HG03159 (cell line): ENCODE results near the gene MARCHF3.
"Not testable (repeated sequence)": the region's sequence is repeated elsewhere in the genome, so short reads cannot be mapped to it uniquely, and the experiment has no call there.

Source experiments
- ATAC-seq: cut with Tn5 transposase; IDR thresholded peaks from one replicate; pipeline ENCODE4 v1.9.1; 2021; ENCODE audit warnings: mild to moderate bottlenecking, moderate library complexity; ENCODE audit not compliant: unreplicated experiment

Gene MARCHF3

GRCh38 chr5:126961128-126961527 is 69.2 kb downstream of the MARCHF3 start:
- no peak for ATAC-seq

GRCh38 chr5:126959188-126959587 is 71.2 kb downstream of the MARCHF3 start:
- no peak for ATAC-seq

DNA sequence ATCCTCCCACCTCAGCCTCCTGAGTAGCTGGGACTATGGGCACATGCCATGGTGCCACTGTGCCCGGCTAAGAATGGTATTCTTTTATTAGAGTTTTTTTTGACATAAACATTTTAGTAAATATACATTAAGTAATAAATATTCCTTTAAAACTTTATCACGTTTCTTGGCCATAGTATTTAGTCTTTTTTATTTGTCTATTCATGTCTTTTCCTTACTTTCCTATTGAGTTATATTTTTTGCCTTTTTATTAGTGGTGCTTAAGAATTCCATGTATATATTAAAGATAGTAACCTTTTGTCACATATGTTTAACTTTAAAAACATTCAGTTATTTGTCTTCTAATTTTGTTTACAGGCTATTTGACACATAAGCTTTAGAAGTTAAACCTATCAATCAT is 73.4 kb downstream of the MARCHF3 start:
- ATAC-seq = no peak

DNA sequence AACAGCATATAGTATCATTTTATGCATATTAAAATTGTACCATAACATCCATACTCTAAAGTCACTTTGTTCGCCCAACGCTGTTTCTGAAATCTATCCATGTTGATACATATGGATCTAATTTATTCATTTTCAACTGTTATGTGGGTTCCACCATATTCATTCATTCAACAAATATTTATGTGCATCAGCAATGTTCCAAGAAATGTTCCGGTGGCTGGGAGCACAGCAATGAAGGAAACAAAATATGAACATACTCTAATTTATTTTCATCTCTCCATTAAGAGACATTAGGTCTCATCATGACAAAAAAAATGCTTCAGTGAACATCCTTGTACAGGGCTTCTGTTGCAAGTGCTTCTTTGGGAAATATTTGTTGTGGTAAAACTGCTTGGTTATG is 75.4 kb downstream of the MARCHF3 start:
- ATAC-seq = no peak

- ATAC-seq = no peak
Observed at GRCh38 chr5:126953640-126954039, 76.7 kb downstream of the MARCHF3 start.

DNA sequence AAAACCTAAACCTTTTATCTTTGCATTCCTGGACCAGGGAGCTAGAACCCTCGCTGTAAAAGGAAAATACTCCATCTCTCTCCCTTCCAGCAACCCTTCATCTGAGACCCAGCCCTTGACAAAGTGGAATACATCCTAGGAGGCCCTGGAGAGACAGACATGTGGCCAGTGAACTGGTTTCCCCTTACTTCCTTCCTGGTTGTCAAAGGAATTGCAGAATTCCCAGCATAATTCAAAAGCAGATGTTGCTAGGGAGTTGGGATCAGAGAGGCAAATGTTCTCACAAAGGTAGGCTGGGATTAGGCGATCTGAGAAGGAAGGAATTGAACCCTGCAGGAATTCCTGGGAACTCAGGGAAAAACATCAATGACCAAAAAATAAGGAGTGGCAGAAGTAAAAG is 80.9 kb downstream of the MARCHF3 start:
- ATAC-seq = no peak

DNA sequence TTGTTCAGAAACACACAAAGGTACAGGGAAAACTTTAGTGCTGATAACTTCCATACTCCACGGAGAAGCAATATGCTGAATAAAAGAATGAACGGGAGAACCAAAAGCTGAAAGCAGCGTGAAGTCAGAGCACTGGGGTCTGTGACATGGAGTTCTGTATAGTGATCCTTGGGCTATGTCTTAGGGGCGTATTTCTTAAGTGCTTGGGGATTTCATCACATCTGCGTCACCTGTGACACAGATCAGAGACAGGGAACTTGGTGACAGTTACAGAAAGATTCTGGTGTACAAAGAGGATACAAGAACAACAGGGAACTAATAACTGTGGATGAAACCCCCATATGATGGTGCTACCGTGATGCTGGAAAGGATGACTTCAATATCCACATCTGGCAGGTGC is 81.9 kb downstream of the MARCHF3 start:
- no peak for ATAC-seq

DNA sequence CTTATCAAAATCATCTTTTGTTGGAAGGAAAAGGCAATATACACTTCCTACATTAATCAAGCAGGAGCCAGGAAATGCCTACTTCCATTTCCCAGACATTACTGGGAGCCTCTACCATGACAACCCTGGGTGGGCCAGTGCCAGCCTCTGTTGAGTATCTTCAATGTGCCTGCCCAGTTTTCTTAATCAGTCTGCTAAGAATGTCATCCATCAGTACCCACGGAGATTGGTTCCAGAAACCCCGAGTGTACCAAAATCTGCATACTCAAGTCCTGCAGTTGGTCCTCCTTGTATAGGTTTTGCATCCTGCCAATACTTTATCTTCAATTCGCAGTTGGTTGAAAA is 82.4 kb downstream of the MARCHF3 start:
- peak; percentile 23 for ATAC-seq

GRCh38 chr5:126947146-126948010 is 83.0 kb downstream of the MARCHF3 start:
- peak; percentile 93 for ATAC-seq

GRCh38 chr5:126942908-126943307 is 87.5 kb downstream of the MARCHF3 start:
- not testable (repeated sequence) for ATAC-seq

GRCh38 chr5:126941403-126941802 is 89.0 kb downstream of the MARCHF3 start:
- ATAC-seq = no peak

GRCh38 chr5:126939887-126940286 is 90.5 kb downstream of the MARCHF3 start:
- ATAC-seq = no peak

DNA sequence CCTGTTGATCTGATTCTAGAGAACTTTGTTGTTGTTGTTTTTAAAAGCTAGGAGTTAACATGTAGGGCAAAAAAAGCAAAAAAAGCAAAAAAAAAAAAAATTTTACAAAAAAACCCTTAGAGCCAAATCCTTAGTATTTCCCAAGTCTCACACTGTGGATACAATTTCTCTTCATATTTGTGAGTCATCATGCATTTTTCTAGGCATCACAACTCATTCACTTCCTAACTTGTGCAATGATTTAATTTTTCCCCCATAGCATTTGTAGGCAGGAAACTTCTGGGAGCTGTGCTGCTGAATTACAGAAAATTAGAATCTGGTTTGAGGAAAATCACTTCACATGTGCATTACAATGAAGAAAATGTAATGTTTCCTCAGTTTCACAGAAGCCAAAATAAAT is 91.9 kb downstream of the MARCHF3 start:
- ATAC-seq = no peak

- ATAC-seq = no peak
Observed at GRCh38 chr5:126937771-126938170, 92.6 kb downstream of the MARCHF3 start.

DNA sequence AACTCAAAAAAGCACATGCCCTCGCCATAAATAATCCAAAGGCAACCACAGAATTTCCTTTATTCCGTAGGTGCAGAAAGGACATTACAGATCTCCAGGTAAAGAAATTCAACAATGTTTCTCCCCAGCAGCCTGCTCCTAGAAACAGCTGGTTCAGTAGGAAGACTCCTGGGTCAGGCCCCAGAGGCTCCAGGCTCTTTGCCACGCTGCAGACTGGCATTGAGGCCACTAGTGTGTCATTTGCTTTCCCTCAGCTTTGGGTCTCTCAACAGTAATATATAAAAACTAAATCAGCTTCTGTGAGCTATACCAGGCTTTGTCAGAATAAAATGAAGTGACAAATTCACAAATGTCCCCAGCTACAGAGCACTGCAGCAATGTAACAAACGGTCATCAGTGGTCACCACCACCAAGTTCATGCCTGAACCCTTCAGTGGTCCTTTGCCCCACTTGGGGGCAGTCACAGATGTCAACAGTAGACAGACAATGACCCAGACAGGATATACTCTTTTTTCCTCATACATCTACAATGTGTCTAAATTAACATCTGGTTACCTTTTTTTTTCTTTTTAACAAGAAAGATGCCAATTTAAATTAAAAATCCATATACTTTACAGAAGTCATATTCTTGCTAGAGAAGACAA is 93.5 kb downstream of the MARCHF3 start:
- ATAC-seq = no peak

GRCh38 chr5:126931963-126932660 is 98.2 kb downstream of the MARCHF3 start:
- no peak for ATAC-seq

DNA sequence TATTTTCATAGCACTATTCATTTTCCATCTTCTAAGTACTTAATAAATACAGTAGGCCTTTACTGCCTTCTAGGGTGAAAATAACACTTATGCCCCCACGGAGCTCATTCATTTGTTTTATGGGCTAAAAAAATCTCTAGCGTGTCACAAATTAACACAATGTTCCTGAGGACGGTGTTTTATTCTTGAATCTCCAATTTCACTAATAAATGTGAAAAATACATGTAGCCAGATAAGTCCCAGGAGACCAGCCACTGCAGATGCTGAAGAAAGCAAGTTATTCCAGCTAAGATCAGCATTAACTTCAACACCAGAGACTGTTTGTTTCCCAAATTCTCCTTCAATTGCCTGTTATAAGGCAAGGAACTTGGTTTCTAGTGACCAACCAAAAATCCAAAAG is 102.3 kb downstream of the MARCHF3 start:
- ATAC-seq = no peak

GRCh38 chr5:126927429-126927828 is 102.9 kb downstream of the MARCHF3 start:
- no peak for ATAC-seq

GRCh38 chr5:126926187-126926586 is 104.2 kb downstream of the MARCHF3 start:
- ATAC-seq = no peak

- ATAC-seq = no peak
Observed at GRCh38 chr5:126925482-126925881, 104.9 kb downstream of the MARCHF3 start.

GRCh38 chr5:126924331-126925033 is 105.9 kb downstream of the MARCHF3 start:
- no peak for ATAC-seq
